Head of caudate nucleus (tissue), 42 donors: Measurements from ENCODE around the gene OGFRL1.
A peak's percentile ranks its signal among the peaks of the same experiment; 100 is the strongest.
"Not testable (repeated sequence)": the region's sequence is repeated elsewhere in the genome, so short reads cannot be mapped to it uniquely, and the experiment has no call there.

Experiments used
- DNase-seq, 42 donors: peaks; one replicate each; pipeline versions ENCODE4 v3.0.0 to v3.0.0-alpha.2; 2020 to 2021; ENCODE audit warnings: mixed read lengths in 7 of 42
- intact Hi-C: fragments of 100-400 bp; cut with DNase I; formaldehyde crosslinking; loops from one replicate; pipeline ENCODE4 v1.15.0; 2022

Gene OGFRL1

GRCh38 chr6:71288228-71289038, at the start of gene OGFRL1:
TSS of gene OGFRL1 (plus strand) at chr6:71288811. CDS start at chr6:71288937, 126 bp downstream.
- intact Hi-C loops, result no loop called here
- DNase-seq, result peak in 41 of 42 donors; percentile 37 to 87 (median 71)

- DNase-seq, result peak in 1 of 42 donors; percentile 54
- intact Hi-C loops, result no loop called here
These were observed 48.9 kb upstream of the OGFRL1 start for GRCh38 chr6:71239694-71240093.

- DNase-seq, result no peak
- intact Hi-C loops, result no loop called here
These were observed 43.2 kb upstream of the OGFRL1 start for GRCh38 chr6:71245265-71246049.

- intact Hi-C loops, result no loop called here
- DNase-seq, result no peak
These were observed 42.0 kb upstream of the OGFRL1 start for GRCh38 chr6:71246596-71246995.

- intact Hi-C loops, result no loop called here
- DNase-seq, result peak in 1 of 42 donors; percentile 18
These were observed 40.3 kb upstream of the OGFRL1 start for GRCh38 chr6:71248306-71248765.

GRCh38 chr6:71248878-71249544, 39.6 kb upstream of the OGFRL1 start:
- intact Hi-C loops, result no loop called here
- no peak for DNase-seq

GRCh38 chr6:71250099-71250602, 38.5 kb upstream of the OGFRL1 start:
- no peak for DNase-seq
- intact Hi-C loops, result no loop called here

- intact Hi-C loops, result no loop called here
- DNase-seq, result no peak
These were observed 36.2 kb upstream of the OGFRL1 start for GRCh38 chr6:71252410-71252809.

- intact Hi-C loops, result no loop called here
- no peak for DNase-seq
These were observed 35.7 kb upstream of the OGFRL1 start for GRCh38 chr6:71252960-71253359.

- intact Hi-C loops, result no loop called here
- peak in 6 of 42 donors; percentile 13 to 48 (median 22) for DNase-seq
These were observed 34.3 kb upstream of the OGFRL1 start for GRCh38 chr6:71254323-71254722.

GRCh38 chr6:71258078-71258866, 30.3 kb upstream of the OGFRL1 start:
- intact Hi-C loops, result no loop called here
- DNase-seq, result peak in 1 of 42 donors; percentile 13

GRCh38 chr6:71259888-71260604, 28.6 kb upstream of the OGFRL1 start:
- no peak for DNase-seq
- intact Hi-C loops, result no loop called here

GRCh38 chr6:71262914-71263313, 25.7 kb upstream of the OGFRL1 start:
- intact Hi-C loops, result no loop called here
- no peak for DNase-seq

GRCh38 chr6:71266392-71266791, 22.2 kb upstream of the OGFRL1 start:
- DNase-seq, intact Hi-C loops: not testable (repeated sequence)

- intact Hi-C loops, result no loop called here
- no peak for DNase-seq
These were observed 19.7 kb upstream of the OGFRL1 start for GRCh38 chr6:71268735-71269437.

- intact Hi-C loops, result no loop called here
- DNase-seq, result no peak
These were observed 10.5 kb upstream of the OGFRL1 start for GRCh38 chr6:71277926-71278600.

GRCh38 chr6:71279321-71279720, 9.3 kb upstream of the OGFRL1 start:
- intact Hi-C loops, result no loop called here
- no peak for DNase-seq
